Measurements from ENCODE around the gene PLSCR3.
A peak's percentile ranks its signal among the peaks of the same experiment; 100 is the strongest.
"Not testable (repeated sequence)": the region's sequence is repeated elsewhere in the genome, so short reads cannot be mapped to it uniquely, and the experiment has no call there.

PLSCR3 gene

DNA sequence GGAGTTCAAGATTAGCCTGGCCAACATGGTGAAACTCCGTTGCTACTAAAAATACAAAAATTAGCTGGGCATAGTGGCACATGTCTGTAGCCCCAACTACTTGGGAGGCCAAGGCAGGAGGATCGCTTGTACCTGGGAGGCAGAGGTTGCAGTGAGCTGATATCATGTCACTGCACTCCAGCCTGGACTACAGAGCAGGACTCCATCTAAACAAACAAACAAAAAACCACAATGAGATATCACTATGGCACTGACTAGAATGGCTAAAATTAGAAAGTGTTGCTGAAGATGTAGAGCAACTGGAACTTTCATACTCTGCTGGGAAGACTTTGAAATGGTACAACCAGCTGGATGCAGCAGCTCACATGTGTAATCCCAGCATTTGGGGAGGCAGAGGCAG, 20.0 kb downstream of the PLSCR3 start:
- H3K4me1 ChIP-seq (ENCODE audit: insufficient read depth, low read length), result no peaks in the 10 kb centered on the region
- H3K4me3 ChIP-seq (ENCODE audit: low read length), result no peak overlapping the region
- H2AFZ ChIP-seq (ENCODE audit: low read depth, low read length), result no peak overlapping the region
- H3K27me3 ChIP-seq (ENCODE audit: insufficient read depth, low read length), result peaks cover 3% of the 10 kb centered on the region
- peaks cover 4% of the 10 kb centered on the region for H3K9me3 ChIP-seq (ENCODE audit: low read length)
- no peaks in the 10 kb centered on the region for H3K36me3 ChIP-seq (ENCODE audit: insufficient read depth, low read length)

DNA sequence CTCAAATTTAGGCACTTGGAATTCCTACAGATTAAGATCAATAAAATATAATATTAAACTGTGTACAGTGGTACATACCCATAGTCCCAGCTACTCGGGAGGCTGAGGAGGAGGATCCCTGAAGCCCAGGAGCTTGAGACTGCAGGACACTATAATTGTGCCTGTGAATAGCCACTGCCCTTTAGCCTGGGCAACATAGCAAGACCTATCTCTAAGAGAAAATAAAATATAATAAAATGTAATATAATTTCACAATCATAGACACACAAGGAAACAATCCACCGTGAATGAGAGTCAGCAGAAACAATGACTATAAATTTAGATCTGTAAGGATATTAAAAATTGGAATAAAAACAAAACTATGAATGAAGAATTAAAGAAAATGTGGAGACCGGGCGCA, 23.5 kb downstream of the PLSCR3 start:
- Histone ChIP-seq H3K36me3 (ENCODE audit: insufficient read depth, low read length) (no peaks in the 10 kb centered on the region), H2AFZ (ENCODE audit: low read depth, low read length) (no peak overlapping the region), H3K9me3 (ENCODE audit: low read length) (no peaks in the 10 kb centered on the region), H3K4me3 (ENCODE audit: low read length) (no peak overlapping the region), H3K27me3 (ENCODE audit: insufficient read depth, low read length) (no peaks in the 10 kb centered on the region), H3K4me1 (ENCODE audit: insufficient read depth, low read length) (peaks cover 6% of the 10 kb centered on the region)

DNA sequence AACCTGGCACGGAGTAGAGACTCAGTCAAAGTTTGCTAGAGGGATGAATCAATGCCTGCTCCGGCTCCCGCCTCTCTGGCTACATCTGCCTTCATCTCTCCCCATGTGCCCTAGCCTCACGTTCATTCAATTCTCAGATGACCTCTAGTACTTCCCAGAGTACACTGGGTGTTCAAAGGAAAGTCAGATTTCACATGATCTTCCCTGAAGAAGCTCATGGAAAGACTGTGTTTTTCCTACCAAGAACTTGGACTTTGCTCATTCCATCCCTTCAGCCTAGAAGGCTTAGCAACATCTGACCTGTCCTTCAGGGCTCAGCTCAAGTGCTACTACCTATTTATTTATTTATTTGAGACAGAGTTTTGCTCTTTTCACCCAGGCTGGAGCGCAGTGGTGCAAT, 24.5 kb downstream of the PLSCR3 start:
- Histone ChIP-seq H2AFZ (ENCODE audit: low read depth, low read length) (no peak overlapping the region), H3K36me3 (ENCODE audit: insufficient read depth, low read length) (no peaks in the 10 kb centered on the region), H3K27me3 (ENCODE audit: insufficient read depth, low read length) (no peaks in the 10 kb centered on the region), H3K4me3 (ENCODE audit: low read length) (no peak overlapping the region), H3K4me1 (ENCODE audit: insufficient read depth, low read length) (peaks cover 6% of the 10 kb centered on the region), H3K9me3 (ENCODE audit: low read length) (no peaks in the 10 kb centered on the region)

DNA sequence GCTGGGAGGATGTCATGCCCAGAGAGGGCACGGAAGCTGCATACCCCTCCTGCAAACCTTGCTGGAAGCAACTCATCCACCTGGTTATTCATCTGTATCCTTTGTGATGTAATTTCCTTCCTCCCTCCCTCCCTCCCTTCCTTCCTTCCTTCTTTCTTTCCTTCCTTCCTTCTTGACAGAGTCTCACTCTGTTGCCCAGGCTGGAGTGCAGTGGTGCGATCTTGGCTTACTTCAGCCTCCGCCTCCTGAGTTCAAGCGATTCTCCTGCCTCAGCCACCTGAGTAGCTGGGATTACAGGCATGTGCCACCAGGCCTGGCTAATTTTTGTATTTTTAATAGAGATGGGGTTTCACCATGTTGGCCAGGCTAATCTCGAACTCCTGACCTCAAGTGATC, 25.7 kb downstream of the PLSCR3 start:
- not testable (repeated sequence) for H3K27me3 ChIP-seq (ENCODE audit: insufficient read depth, low read length); H2AFZ ChIP-seq (ENCODE audit: low read depth, low read length); H3K9me3 ChIP-seq (ENCODE audit: low read length); H3K4me1 ChIP-seq (ENCODE audit: insufficient read depth, low read length); H3K4me3 ChIP-seq (ENCODE audit: low read length); H3K36me3 ChIP-seq (ENCODE audit: insufficient read depth, low read length)

DNA sequence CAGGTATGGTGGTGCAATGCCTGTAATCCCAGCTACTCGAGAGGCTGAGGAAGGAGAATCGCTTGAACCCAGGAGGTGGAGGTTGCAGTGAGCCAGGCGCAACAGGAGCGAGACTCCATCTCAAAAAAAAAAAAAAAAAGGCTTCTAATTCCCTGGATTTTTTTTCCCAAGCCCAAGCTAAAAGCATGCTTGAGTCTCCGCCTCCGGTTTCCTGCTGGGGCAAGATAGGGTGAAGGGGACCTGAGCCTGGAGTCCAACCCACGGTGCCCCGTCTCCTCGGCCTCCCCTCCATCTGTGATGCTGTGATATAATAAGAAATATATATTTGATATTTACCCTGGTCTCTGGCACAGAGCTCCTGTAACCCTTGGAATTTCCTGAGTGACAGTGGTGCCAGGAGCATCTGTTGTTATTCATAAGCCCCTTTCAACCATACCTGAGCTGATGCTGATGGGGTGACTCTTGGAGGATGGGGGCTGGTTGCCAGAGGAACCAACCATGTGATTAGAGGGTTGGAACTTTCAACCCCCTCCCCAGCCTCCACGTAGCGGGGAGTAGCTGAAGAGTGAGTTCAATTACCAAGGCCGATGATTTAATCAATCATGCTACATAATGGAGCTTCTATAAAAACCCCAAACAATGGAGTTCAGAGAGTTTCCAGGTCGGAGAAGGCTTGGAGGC, 26.3 kb downstream of the PLSCR3 start:
- H3K4me1 ChIP-seq (ENCODE audit: insufficient read depth, low read length), result peaks cover 6% of the 10 kb centered on the region
- no peaks in the 10 kb centered on the region for H3K36me3 ChIP-seq (ENCODE audit: insufficient read depth, low read length)
- H2AFZ ChIP-seq (ENCODE audit: low read depth, low read length), result no peak overlapping the region
- no peaks in the 10 kb centered on the region for H3K9me3 ChIP-seq (ENCODE audit: low read length)
- H3K27me3 ChIP-seq (ENCODE audit: insufficient read depth, low read length), result no peaks in the 10 kb centered on the region
- H3K4me3 ChIP-seq (ENCODE audit: low read length), result no peak overlapping the region

DNA sequence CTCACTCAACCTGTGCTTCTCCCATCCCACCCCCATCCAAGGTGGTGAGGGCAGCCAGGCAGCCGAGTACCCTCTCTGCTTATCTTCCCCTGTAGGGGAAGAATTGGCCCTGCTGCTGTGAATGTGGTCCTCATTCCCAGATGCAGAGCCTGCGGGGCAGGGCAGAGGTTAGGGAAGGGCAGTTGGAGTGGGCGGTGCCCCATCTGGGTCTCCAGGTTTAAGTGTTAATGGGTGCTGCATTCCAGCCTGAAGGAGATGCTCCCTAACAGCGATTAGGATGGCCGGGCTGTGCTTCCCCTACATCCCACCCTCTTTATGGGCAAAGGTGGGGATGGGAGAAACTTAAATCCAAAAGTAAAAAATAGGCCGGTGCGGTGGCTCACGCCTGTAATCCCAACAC, 27.2 kb downstream of the PLSCR3 start:
- peaks cover 6% of the 10 kb centered on the region for H3K4me1 ChIP-seq (ENCODE audit: insufficient read depth, low read length)
- no peaks in the 10 kb centered on the region for H3K27me3 ChIP-seq (ENCODE audit: insufficient read depth, low read length)
- H2AFZ ChIP-seq (ENCODE audit: low read depth, low read length), result no peak overlapping the region
- no peaks in the 10 kb centered on the region for H3K36me3 ChIP-seq (ENCODE audit: insufficient read depth, low read length)
- H3K4me3 ChIP-seq (ENCODE audit: low read length), result no peak overlapping the region
- H3K9me3 ChIP-seq (ENCODE audit: low read length), result no peaks in the 10 kb centered on the region

DNA sequence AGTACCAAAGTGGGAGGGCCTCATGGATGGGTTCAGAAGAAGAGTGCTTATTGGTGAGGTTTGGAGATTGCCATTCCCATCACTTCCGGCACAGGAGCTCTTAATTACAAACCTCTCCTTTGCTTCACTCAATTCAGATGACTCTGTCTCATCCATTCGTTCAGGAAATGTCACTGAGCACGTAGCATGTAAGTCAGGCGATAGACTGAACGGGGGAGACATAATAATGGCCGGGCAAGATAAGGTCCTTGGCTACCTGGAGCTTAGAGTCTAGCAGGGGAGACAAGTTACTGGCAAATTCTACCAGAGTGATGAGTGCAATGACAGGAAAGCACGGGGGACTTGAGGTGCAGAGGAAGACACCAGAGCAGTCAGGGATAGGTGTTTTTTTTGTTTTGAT, 28.4 kb downstream of the PLSCR3 start:
- not testable (repeated sequence) for H3K4me1 ChIP-seq (ENCODE audit: insufficient read depth, low read length); H2AFZ ChIP-seq (ENCODE audit: low read depth, low read length); H3K27me3 ChIP-seq (ENCODE audit: insufficient read depth, low read length); H3K4me3 ChIP-seq (ENCODE audit: low read length); H3K9me3 ChIP-seq (ENCODE audit: low read length); H3K36me3 ChIP-seq (ENCODE audit: insufficient read depth, low read length)

DNA sequence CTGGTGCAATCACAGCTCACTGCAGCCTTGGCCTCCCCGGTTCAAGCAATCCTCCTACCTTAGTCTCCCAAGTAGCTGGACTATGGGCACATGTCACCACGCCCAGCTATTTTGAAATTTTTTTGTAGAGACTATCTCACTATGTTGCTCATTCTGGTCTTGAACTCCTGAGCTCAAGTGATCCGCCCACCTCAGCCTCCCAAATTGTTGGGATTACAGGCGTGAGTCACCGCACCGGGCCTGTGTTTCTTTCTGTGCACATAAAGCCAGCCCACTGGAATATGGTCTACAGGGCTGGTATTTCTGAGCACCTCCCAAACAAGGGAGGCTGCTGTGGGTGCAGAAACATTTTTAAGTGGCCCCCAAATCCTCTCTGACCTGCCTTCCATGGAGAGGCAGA, 31.0 kb downstream of the PLSCR3 start:
- Histone ChIP-seq H3K27me3 (ENCODE audit: insufficient read depth, low read length) (no peaks in the 10 kb centered on the region), H3K9me3 (ENCODE audit: low read length) (no peaks in the 10 kb centered on the region), H3K36me3 (ENCODE audit: insufficient read depth, low read length) (no peaks in the 10 kb centered on the region), H3K4me1 (ENCODE audit: insufficient read depth, low read length) (peaks cover 6% of the 10 kb centered on the region), H3K4me3 (ENCODE audit: low read length) (no peak overlapping the region), H2AFZ (ENCODE audit: low read depth, low read length) (no peak overlapping the region)

DNA sequence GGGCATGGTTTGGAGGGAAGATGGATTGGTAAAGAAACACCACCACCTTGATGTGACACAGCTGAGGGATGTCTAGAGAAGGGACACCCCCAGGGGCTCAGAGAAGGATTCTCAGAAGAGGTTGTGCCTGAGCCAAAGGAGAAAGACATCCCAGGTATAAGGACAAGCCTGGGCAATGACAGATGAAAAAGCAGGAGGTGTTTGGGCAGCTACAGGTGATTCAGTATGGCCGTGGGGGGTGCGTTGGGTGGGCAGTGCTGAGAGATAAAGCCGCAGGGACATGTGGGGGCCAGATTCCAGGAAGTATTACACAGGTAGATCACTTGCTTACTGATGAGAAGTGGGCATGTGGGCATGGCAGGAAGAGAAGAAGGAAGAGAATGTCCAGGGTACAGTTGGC, 32.4 kb downstream of the PLSCR3 start:
- Histone ChIP-seq H3K4me3 (ENCODE audit: low read length) (no peak overlapping the region), H3K9me3 (ENCODE audit: low read length) (no peaks in the 10 kb centered on the region), H3K27me3 (ENCODE audit: insufficient read depth, low read length) (no peaks in the 10 kb centered on the region), H3K36me3 (ENCODE audit: insufficient read depth, low read length) (no peaks in the 10 kb centered on the region), H3K4me1 (ENCODE audit: insufficient read depth, low read length) (no peaks in the 10 kb centered on the region), H2AFZ (ENCODE audit: low read depth, low read length) (no peak overlapping the region)

DNA sequence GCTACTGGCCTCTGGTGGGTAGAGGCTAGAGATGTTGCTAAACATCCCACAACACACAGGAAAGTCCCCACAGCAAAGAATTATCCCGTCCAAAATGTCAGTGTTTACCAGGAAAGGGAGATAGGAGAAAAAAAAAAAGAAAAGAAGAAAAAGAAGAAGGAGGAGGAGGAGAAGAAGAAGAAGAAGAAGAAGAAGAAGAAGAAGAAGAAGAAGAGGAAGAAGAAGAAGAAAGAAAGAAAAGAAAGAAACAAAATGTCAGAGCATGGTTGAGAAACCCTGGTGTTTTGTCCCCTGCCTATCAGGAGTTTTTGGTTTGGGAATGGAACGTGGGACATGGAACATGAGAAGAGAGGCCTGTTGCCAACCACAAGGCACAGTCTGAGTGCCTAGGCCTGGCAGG, 36.9 kb downstream of the PLSCR3 start:
- H2AFZ ChIP-seq (ENCODE audit: low read depth, low read length), result no peak overlapping the region
- H3K36me3 ChIP-seq (ENCODE audit: insufficient read depth, low read length), result no peaks in the 10 kb centered on the region
- H3K4me3 ChIP-seq (ENCODE audit: low read length), result no peak overlapping the region
- no peaks in the 10 kb centered on the region for H3K27me3 ChIP-seq (ENCODE audit: insufficient read depth, low read length)
- H3K9me3 ChIP-seq (ENCODE audit: low read length), result no peaks in the 10 kb centered on the region
- peaks cover 40% of the 10 kb centered on the region for H3K4me1 ChIP-seq (ENCODE audit: insufficient read depth, low read length)

DNA sequence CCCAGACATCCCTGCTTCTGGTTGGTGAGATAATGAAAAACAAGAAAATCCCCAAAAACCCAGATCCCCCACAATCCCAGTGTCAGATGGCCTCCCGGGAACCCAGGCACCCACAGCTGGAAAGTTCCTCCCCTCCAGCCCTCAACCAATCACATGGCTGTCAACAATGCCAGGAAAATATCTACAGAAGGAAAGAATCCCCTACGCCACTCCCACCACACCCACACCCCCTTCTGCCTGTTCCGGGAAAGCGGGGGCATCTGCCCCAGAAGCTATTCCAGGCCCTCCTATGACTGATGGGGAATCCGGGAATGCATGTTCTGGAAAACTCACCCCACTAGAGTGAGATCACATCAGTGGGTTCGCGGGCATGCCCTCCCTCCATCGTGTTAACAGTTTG, 37.6 kb downstream of the PLSCR3 start:
- H2AFZ ChIP-seq (ENCODE audit: low read depth, low read length), result no peak overlapping the region
- H3K4me3 ChIP-seq (ENCODE audit: low read length), result no peak overlapping the region
- no peaks in the 10 kb centered on the region for H3K27me3 ChIP-seq (ENCODE audit: insufficient read depth, low read length)
- H3K9me3 ChIP-seq (ENCODE audit: low read length), result no peaks in the 10 kb centered on the region
- H3K36me3 ChIP-seq (ENCODE audit: insufficient read depth, low read length), result no peaks in the 10 kb centered on the region
- peaks cover 40% of the 10 kb centered on the region for H3K4me1 ChIP-seq (ENCODE audit: insufficient read depth, low read length)

DNA sequence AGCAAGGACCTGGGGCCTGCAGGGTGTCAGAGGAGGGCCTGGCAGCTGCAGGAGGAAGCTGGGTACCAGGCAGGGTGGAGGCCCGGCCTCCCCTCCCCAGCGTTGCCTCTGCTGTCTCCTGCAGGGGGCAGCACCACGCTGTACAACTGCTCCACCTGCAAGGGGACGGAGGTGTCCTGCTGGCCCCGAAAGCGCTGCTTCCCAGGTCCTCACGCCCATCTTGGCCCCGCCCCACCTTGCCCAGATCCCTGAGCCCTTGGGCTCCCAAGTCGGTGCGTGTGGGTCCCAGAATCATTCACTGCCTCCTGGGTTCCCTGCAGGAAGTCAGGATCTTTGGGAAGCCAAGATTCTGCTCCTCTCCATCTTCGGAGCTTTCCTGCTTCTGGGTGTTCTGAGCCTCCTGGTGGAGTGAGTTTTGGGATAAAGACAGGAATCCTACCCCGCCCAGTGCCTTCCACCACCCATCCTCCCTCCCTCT, 38.2 kb downstream of the PLSCR3 start:
- H3K27me3 ChIP-seq (ENCODE audit: insufficient read depth, low read length), result no peaks in the 10 kb centered on the region
- H3K4me1 ChIP-seq (ENCODE audit: insufficient read depth, low read length), result peaks cover 43% of the 10 kb centered on the region
- H3K36me3 ChIP-seq (ENCODE audit: insufficient read depth, low read length), result no peaks in the 10 kb centered on the region
- no peak overlapping the region for H2AFZ ChIP-seq (ENCODE audit: low read depth, low read length)
- H3K4me3 ChIP-seq (ENCODE audit: low read length), result no peak overlapping the region
- H3K9me3 ChIP-seq (ENCODE audit: low read length), result no peaks in the 10 kb centered on the region

DNA sequence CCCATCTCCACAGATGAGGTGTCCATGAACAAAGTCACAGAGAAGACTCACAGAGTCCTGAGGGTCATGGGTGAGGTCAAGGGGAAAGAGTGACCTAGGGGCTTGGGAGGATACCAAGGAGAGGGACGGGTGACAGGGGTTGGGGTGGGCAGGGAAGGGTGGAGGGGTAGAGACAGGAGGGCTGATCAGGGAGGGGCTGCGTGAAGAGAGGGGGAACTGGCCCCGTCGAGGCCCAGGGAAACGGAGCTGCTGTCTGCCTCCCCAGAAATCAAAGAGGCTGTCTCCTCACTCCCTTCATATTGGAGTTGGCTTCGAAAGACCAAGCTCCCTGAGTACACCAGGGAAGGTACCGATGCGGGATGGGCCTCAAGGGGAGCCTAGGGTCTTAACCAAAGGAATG, 38.8 kb downstream of the PLSCR3 start:
- H3K4me3 ChIP-seq (ENCODE audit: low read length), result no peak overlapping the region
- H3K9me3 ChIP-seq (ENCODE audit: low read length), result no peaks in the 10 kb centered on the region
- no peaks in the 10 kb centered on the region for H3K36me3 ChIP-seq (ENCODE audit: insufficient read depth, low read length)
- H3K27me3 ChIP-seq (ENCODE audit: insufficient read depth, low read length), result no peaks in the 10 kb centered on the region
- H2AFZ ChIP-seq (ENCODE audit: low read depth, low read length), result no peak overlapping the region
- H3K4me1 ChIP-seq (ENCODE audit: insufficient read depth, low read length), result peaks cover 47% of the 10 kb centered on the region

DNA sequence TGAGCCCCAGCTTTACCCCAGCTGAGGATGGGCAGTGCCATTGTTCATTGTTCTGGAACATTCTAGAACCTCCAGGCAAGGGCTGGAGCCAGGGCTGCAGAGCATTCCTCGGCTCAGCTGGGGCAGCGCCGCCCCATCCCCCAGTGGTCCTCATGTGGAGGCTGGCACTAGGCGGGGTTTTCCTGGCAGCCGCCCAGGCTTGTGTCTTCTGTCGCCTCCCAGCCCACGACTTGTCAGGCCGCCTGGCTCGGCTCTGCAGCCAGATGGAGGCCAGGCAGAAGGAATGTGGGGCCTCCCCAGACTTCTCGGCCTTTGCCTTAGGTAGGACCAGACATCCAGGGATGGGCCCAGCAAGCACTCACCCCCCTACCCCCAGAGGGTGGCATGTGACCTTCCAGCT, 39.3 kb downstream of the PLSCR3 start, which contains the start of gene TMEM95:
TSS of gene TMEM95 (plus strand) at position 104 of the 400 bp plus-strand sequence. CDS start at position 153, 49 bp downstream.
- Histone ChIP-seq H3K4me1 (ENCODE audit: insufficient read depth, low read length) (peaks cover 50% of the 10 kb centered on the region), H3K27me3 (ENCODE audit: insufficient read depth, low read length) (no peaks in the 10 kb centered on the region), H2AFZ (ENCODE audit: low read depth, low read length) (no peak within 1 kb of the TSS), H3K4me3 (ENCODE audit: low read length) (peak within 1 kb of the TSS; percentile 0), H3K9me3 (ENCODE audit: low read length) (no peaks in the 10 kb centered on the region), H3K36me3 (ENCODE audit: insufficient read depth, low read length) (no peaks in the 10 kb centered on the region)
